ENCODE data around the gene UBR2. TPM values are rescaled to one million over a fixed set of nuclear protein-coding genes. Genes with fewer than 3 reads are reported as not detected.

The UBR2 gene
- total RNA-seq, 1 donor from 2014 or later: 39.6 TPM

- ATAC-seq: no peak
- no peak for DNase-seq
- Histone ChIP-seq H3K9me3 (no peaks in the 10 kb centered on the region), H3K27me3 (ENCODE audit: low read depth) (no peaks in the 10 kb centered on the region), H3K36me3 (peaks cover 87% of the 10 kb centered on the region), H3K4me1 (peaks cover 16% of the 10 kb centered on the region), H3K27ac (no peak overlapping the region), H3K4me3 (no peak overlapping the region)
- intact Hi-C loops (cut with DNase I): no loop called here
- TF ChIP-seq CTCF (IDR thresholded peaks at IDR 0.05): no peak
Measured at GRCh38 chr6:42690151-42690702, 126.4 kb downstream of the UBR2 start.

DNA sequence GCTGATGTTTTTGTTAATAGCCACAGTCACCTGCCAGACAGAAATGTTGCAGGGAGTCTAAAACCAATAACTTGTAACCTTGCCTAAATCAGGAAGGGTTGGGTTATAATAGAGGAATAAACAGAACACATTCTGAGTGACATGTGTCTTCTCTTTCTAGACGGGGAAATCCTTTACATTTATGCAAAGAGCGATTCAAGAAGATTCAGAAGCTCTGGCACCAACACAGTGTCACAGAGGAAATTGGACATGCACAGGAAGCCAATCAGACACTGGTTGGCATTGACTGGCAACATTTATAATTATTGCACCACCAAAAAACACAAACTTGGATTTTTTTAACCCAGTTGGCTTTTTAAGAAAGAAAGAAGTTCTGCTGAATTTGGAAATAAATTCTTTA is 127.0 kb downstream of the UBR2 start:
- Histone ChIP-seq H3K36me3 (peaks cover 81% of the 10 kb centered on the region), H3K4me1 (peaks cover 16% of the 10 kb centered on the region), H3K27ac (no peak overlapping the region), H3K9me3 (no peaks in the 10 kb centered on the region), H3K4me3 (no peak overlapping the region), H3K27me3 (ENCODE audit: low read depth) (no peaks in the 10 kb centered on the region)
- DNase-seq (no peak), ATAC-seq (no peak)
- TF ChIP-seq CTCF (IDR thresholded peaks at IDR 0.05): no peak
- intact Hi-C loops (cut with DNase I): no loop called here

DNA sequence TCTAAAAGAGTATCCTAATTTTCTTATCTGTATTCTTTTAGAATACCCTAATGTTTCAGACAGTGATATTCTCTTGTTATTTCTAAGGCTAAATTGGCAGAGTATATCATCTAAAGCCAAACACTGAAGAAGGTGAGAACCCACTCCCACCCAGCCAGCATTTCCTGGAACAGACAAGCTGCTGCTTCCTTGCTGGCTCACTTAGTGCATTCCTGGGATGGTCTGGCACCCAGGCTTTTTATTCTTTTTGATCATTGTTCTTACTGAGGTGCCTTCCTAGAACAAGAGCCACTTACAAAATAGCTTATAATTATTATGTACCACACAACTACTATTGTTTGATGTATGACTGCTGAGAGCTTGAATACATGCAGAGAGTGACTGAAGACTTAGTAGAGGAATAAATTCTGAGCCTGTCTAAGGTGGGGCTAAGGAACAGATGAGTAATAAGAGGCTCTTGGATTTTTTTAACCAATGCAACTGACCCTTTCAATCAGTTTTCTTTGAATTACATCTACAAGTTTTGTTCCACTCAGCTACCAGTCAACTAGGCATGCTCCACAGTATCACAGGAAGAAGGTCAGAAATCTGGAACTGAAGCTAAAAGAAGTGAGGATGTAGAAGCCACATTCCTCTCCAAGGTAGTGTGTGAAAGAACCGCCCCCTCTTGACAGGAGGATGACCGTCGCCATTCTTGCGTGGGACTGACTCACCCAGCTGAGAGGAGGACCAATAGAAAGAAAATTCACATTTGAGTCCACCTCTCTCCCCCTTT is 128.5 kb downstream of the UBR2 start:
- H3K4me1 ChIP-seq: peaks cover 16% of the 10 kb centered on the region
- no peaks in the 10 kb centered on the region for H3K9me3 ChIP-seq
- ATAC-seq: peak; percentile 74 to 88
- peak overlapping the region; percentile 51 for H3K27ac ChIP-seq
- peaks cover 77% of the 10 kb centered on the region for H3K36me3 ChIP-seq
- no peaks in the 10 kb centered on the region for H3K27me3 ChIP-seq (ENCODE audit: low read depth)
- no peak for DNase-seq
- H3K4me3 ChIP-seq: no peak overlapping the region
- no peak for TF ChIP-seq CTCF (IDR thresholded peaks at IDR 0.05)
- intact Hi-C loops (cut with DNase I): no loop called here

DNA sequence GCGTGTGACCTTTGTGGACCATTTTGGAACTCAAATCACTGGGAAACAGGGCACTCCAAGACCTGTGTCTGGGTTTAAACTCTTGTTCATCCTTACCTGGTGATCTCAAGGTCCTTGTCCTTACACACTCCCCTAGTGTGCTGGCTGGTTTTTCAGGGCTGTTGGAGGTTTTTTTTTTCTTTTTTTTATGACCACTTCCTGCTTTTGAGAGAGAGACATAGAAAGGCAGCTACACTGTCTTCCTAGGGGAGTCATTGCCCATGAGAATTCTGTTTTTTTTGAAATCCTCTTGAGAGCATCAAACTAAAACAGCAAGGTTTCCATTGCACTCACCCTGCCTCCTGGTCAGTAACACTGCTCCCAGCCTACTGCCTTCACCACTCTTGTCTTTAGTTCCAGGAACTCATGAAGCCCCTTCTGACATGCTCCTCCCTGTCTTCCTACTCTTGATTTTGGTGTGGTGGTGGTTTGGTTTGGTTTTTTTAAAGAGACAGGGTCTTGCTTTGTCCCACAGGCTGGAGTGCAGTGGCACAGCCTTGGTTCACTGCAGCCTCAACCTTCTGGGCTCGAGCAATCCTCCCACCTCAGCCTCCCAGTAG is 130.0 kb downstream of the UBR2 start:
- H3K27ac ChIP-seq: peak overlapping the region; percentile 51

GRCh38 chr6:42694586-42694985 is 130.8 kb downstream of the UBR2 start:
- no peaks in the 10 kb centered on the region for H3K9me3 ChIP-seq
- no peaks in the 10 kb centered on the region for H3K27me3 ChIP-seq (ENCODE audit: low read depth)
- peaks cover 16% of the 10 kb centered on the region for H3K4me1 ChIP-seq
- peak overlapping the region; percentile 51 for H3K27ac ChIP-seq
- no peak for DNase-seq
- peaks cover 55% of the 10 kb centered on the region for H3K36me3 ChIP-seq
- H3K4me3 ChIP-seq: no peak overlapping the region
- intact Hi-C loops (cut with DNase I): no loop called here
- TF ChIP-seq CTCF (IDR thresholded peaks at IDR 0.05): no peak
- peak in 1 of 2 donors; percentile 38 for ATAC-seq

More for the DNA sequence above, 130.0 kb downstream of the UBR2 start:
- no peak for TF ChIP-seq CTCF (IDR thresholded peaks at IDR 0.05)
- Histone ChIP-seq H3K4me3 (no peak overlapping the region), H3K9me3 (no peaks in the 10 kb centered on the region), H3K36me3 (peaks cover 62% of the 10 kb centered on the region), H3K4me1 (peaks cover 16% of the 10 kb centered on the region), H3K27me3 (ENCODE audit: low read depth) (no peaks in the 10 kb centered on the region)
- intact Hi-C loops (cut with DNase I): no loop called here
- no peak for ATAC-seq
- no peak for DNase-seq
